ENCODE data around the gene NEMP1. TPM values are rescaled to one million over a fixed set of nuclear protein-coding genes. Genes with fewer than 3 reads are reported as not detected.

Gene NEMP1
- total RNA-seq, 1 donor from 2014 or later, result 16.5 TPM

- no peak for DNase-seq
Measured at GRCh38 chr12:57107456-57108155, 29.0 kb upstream of the NEMP1 start.

DNA sequence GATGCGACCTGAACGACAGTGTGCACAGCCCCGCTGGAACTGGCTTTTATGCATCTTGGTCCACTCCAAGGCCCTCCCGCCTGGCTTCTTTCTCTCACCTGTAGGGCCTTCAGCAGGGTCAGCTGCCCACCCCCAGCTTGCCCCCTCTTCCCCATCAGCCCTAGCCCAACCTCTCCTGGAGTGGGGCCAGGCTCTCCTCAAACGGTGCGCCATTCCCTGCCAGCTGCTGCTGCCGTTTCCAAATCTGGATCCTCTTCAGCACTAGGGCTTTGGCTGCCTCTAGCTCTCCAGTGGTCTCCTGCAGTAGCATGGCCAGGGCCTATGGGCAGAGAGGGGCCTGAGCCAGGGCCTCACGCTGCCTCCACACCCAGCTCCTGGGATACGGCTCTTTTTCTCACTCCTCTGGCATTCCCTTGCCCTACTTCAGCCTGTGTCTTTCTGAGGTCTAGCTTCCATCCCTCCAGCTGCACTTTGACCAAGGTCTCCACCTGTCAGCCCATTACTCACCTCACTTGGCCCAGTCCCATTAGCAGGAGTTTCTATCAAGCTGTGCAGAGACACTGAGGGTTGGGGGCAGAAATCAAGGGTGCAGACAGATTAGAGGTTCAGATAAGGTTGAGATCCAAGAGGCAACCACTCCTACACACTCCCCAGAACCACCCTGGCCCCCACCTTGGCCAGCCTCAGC, 27.6 kb upstream of the NEMP1 start:
- peak; percentile 73 for DNase-seq

- no peak for DNase-seq
Measured at GRCh38 chr12:57105011-57105753, 26.6 kb upstream of the NEMP1 start.

DNA sequence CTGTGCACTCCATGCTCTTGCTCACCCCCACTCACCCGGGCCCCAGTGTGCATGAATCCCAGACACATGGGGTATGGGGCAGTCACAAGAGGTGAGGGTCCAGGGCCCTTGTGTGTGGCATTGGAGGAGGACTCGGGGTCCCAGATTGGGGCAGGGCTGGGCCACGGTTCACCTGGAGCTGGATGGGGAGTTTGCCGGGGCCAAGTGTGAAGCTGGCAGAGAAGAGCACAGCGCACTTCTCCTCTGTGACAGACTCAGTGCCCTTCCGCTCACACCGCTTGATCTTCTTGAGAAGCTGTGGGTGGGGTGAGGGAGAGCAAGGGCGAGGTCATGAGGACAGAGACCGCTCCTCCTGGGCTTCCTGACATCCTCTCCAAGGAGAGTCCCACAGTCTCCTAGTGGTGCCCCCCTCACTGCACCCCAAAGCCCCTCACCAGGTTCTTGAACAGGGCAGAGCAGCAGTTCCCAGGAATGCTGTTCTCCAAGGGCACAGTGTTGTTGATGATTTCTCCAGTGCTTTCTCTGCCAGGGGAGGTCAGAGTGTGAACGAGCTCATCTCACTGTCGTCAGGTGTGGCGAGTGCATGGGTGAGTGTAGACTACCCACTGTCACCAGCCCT, 25.8 kb upstream of the NEMP1 start:
- no peak for DNase-seq

DNA sequence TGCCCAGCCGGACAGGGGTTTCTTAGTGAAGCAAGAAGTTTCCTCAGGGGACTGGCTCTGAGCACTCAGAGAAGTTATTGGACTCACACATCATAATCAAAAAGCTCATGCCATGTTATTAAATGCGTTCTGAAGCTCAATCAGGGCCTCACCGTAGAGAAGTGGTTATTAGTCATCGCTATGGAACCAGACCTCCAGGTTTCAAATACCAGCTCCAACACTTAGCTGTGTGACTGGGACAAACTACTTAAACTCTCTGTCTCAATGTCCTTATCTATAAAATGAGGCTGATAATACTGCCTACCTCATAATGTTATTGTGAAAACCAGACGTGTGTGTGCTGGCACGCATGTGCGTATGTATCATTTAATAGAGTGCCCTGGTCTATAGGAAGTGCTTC, 25.3 kb upstream of the NEMP1 start:
- DNase-seq, result no peak

DNA sequence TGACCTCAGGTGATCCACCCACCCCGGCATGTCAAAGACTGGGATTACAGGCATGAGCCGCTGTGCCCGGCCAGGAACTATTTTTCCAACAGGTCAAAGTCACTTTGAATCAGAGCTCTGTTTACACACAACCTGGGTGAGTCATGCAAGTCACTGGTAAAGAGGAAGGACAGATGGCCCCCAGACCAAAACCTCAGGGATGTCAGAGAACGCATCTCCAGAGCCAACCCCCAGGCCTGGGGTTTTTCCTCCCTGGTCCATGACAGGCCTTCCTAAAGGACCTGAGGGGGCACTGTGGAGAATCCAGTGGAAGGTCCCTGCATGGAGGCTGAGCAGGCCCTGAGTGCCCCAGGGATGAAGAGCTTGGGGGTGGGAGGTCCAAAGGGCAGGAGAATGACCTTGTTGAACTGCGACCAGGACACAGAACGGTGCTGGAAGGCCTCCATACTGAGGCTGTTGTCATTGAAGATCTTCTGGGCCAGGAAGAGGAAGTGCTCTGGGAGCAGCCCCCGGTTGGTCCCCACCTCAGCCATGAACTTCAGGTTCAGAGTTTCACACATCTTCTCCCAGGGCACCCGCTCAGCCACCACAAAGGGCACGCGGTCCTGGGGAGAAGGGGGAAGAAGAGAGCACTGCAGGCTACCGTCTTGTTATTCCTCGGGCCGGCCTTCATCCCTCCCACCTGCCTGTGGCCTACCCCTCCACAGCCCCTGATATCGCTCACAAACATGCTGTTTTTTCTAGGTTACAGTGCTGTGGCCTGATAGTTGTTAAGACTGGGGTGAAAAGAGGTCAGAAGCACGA, 23.5 kb upstream of the NEMP1 start:
- no peak for DNase-seq

DNA sequence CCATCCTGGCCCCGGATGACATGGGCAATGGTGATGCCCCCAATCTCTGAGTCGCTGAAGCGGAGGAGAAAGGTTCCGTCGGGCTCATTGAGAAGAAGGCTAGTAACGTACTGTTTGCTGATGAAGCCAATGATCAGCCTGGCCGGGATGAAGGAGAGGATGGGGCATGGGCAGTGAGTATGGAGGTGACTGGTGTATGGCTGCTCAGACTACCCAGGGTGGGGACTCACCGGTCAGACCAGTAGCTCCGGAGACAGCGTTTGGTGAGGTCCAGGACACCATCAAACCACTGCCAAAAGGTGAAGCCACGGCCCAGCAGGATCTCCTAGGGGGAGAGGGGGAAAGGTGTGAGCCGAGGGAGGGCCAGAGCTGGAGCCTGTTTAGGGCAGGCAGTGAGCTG, 21.2 kb upstream of the NEMP1 start:
- DNase-seq, result no peak

- no peak for DNase-seq
Measured at GRCh38 chr12:57099047-57099714, 20.6 kb upstream of the NEMP1 start.

- peak; percentile 64 for DNase-seq
Measured at GRCh38 chr12:57098546-57098945, 20.0 kb upstream of the NEMP1 start.

GRCh38 chr12:57097554-57097835, 18.9 kb upstream of the NEMP1 start:
- no peak for DNase-seq

GRCh38 chr12:57096748-57097553, 18.4 kb upstream of the NEMP1 start:
- DNase-seq, result no peak

GRCh38 chr12:57096099-57096572, 17.5 kb upstream of the NEMP1 start:
- DNase-seq, result peak; percentile 73

DNA sequence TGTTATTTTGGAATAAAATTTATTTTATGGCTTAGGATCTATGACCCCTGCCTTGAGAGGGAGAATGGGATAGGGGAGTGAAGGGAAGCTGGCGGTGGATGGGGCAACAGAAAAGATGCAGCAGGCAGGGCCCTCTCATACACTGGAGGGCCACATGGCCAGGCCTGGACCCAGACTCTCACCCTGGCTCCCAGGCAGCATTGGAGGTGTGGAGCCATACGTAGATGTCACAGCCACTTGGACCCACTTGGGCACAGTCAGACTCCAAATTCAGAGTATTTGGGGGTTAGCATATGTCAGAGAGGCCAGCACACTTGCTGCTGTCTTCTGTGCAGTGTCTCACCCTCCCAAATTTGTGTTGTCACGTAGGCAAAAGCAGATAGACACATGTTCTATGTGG, 16.8 kb upstream of the NEMP1 start:
- no peak for DNase-seq

- DNase-seq, result no peak
Measured at GRCh38 chr12:57094208-57095160, 15.9 kb upstream of the NEMP1 start.

GRCh38 chr12:57093415-57094207, 15.0 kb upstream of the NEMP1 start:
- peak; percentile 81 for DNase-seq

DNA sequence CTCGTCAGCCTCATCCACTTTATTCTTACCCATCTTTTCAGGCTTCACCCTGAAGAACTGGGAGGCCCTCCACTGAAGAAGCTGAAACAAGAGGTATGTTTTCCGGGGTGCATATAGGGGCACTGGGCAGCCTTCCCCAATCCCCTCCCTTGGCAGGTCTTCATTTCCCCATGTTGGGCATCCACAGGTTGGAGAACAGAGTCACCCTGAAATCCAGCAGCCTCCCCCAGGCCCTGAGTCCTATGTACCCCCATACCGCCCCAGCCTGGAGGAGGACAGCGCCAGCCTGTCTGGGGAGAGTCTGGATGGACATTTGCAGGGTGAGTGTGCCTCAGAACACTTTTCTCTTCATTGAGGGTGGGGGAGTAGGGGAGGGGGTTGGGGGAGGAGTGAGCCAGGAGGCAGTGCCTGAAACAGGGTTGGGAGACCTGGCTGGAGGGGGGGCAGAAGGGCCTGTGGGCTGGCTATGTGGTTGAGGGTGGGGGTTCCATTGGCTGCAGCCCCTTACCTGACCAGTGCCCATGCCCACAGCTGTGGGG, 14.4 kb upstream of the NEMP1 start:
- no peak for DNase-seq

DNA sequence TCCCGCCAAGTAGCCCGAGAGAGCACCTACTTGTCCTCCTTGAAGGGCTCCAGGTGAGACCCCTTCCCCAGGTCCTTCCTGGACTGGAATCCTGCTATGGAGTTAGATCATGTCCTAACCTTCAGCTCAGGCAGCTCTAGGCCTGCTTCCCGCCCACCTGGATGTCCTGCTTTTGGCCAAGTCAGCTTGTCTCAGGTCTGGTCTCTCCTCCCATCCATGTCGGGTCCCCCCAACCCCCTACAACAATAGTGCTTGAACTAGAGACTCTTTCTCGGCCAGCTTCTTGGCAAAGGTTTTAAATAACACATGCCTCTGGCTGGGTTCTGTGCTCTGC, 13.9 kb upstream of the NEMP1 start:
- no peak for DNase-seq

Measured in tongue (tissue), 2 donors.